OCI-LY7 (cell line): ENCODE measurements around the gene ANTKMT. TPM values are rescaled to one million over a fixed set of nuclear protein-coding genes. Genes with fewer than 3 reads are reported as not detected.

Experiments
- BruUV-seq: library from RNA; stranded (reverse); fragments of 400-500 nt; replicated peaks from 2 replicates; lab custom pipeline; 2021; lab: Mats Ljungman, UMichigan
- CTCF ChIA-PET: fragments of 300-600 bp; sonication (Branson Sonifier 250); formaldehyde crosslinking; loops from one replicate; lab custom pipeline; 2022; ENCODE audit warnings: antibody characterized with exemption; ENCODE audit not compliant: unreplicated experiment; lab: Charles Lee
- POLR2A ChIA-PET: fragments of 300-600 bp; sonication (Branson Sonifier 250); formaldehyde crosslinking; loops from one replicate; lab custom pipeline; 2022; ENCODE audit warnings: antibody characterized with exemption; lab: Charles Lee
- DNase-seq: peaks from one replicate; pipeline ENCODE4 v3.0.0-alpha.2; 2015; ENCODE audit warnings: low spot score
- H2AFZ ChIP-seq: fragments of 200-600 bp; sonication (generic), shearing (Covaris generic); 2 replicates; pipeline ENCODE4 v1.6.1; 2014; ENCODE audit warnings: mild to moderate bottlenecking, antibody characterized with exemption, low read length, moderate library complexity
- H3K27ac ChIP-seq: fragments of 200-600 bp; sonication (generic); 2 replicates; pipeline ENCODE4 v1.5.1; 2014; ENCODE audit warnings: mixed run types, low read depth, mild to moderate bottlenecking, moderate library complexity, low read length, inconsistent platforms; ENCODE audit not compliant: poor library complexity, severe bottlenecking
- H3K36me3 ChIP-seq: fragments of 200-600 bp; sonication (generic); 2 replicates; pipeline ENCODE4 v1.6.1; 2014; ENCODE audit warnings: mild to moderate bottlenecking, antibody characterized with exemption, low read length, moderate library complexity, mixed read lengths; ENCODE audit not compliant: insufficient read depth
- H3K4me1 ChIP-seq: fragments of 200-600 bp; sonication (generic); 2 replicates; pipeline ENCODE4 v1.5.1; 2014; ENCODE audit warnings: mild to moderate bottlenecking, low read length; ENCODE audit not compliant: insufficient read depth, poor library complexity, severe bottlenecking
- H3K4me2 ChIP-seq: fragments of 200-600 bp; sonication (generic); 2 replicates; pipeline ENCODE4 v1.6.1; 2014; ENCODE audit warnings: mild to moderate bottlenecking, low read length
- H3K4me3 ChIP-seq: fragments of 200-600 bp; sonication (generic); 2 replicates; pipeline ENCODE4 v1.5.1; 2014; ENCODE audit warnings: mild to moderate bottlenecking, low read depth, low read length; ENCODE audit not compliant: poor library complexity, severe bottlenecking
- H3K79me2 ChIP-seq: fragments of 200-600 bp; sonication (generic); 2 replicates; pipeline ENCODE4 v1.6.1; 2016; ENCODE audit warnings: low read depth, mild to moderate bottlenecking, low read length, moderate library complexity, mixed read lengths; ENCODE audit not compliant: insufficient read depth
- H3K9me2 ChIP-seq: fragments of 200-600 bp; sonication (generic); 2 replicates; pipeline ENCODE4 v1.6.1; 2016; ENCODE audit warnings: mild to moderate bottlenecking, low read length, mixed read lengths; ENCODE audit not compliant: insufficient read depth
- H3K9me3 ChIP-seq: fragments of 200-600 bp; sonication (generic); 2 replicates; pipeline ENCODE4 v1.6.1; 2014; ENCODE audit warnings: mild to moderate bottlenecking, mixed run types, low read length, mixed read lengths
- H4K20me1 ChIP-seq: fragments of 200-600 bp; sonication (generic); 2 replicates; pipeline ENCODE4 v1.6.1; 2014; ENCODE audit warnings: mild to moderate bottlenecking, antibody characterized with exemption, low read length, moderate library complexity, mixed read lengths; ENCODE audit not compliant: insufficient read depth
- EZH2phosphoT487 ChIP-seq: fragments of 200-600 bp; sonication (generic); IDR thresholded peaks from 2 replicates; pipeline ENCODE4 v1.6.1; 2018; ENCODE audit warnings: low read depth, borderline replicate concordance, mild to moderate bottlenecking, mixed run types, antibody characterized with exemption, low read length, moderate library complexity, mixed read lengths
- intact Hi-C: fragments of 100-400 bp; cut with micrococcal nuclease; formaldehyde crosslinking; loops from one replicate; pipeline ENCODE4 v1.10.0; 2022; ENCODE audit not compliant: unreplicated experiment
- total RNA-seq, 2 experiments: library from RNA; depleted of rRNA in 1 of 2; stranded (reverse); fragments of >200 nt in 1 of 2; shearing (Covaris generic) in 1 of 2; gene quantifications; 2 replicates each; pipeline ENCODE4 v1.2.3, GENCODE V29; 2014 to 2022
- TF ChIP-seq, protein P1 (sequence below): fragments of 200-600 bp; sonication (generic); conservative IDR thresholded peaks from 2 replicates; pipeline ENCODE4 v1.5.1; 2014; ENCODE audit warnings: mild to moderate bottlenecking, antibody characterized with exemption, low read length, moderate library complexity, mixed read lengths

Gene ANTKMT
- total RNA-seq, 2 experiments from 2014 or later = 46.5 to 51.3 TPM

DNA sequence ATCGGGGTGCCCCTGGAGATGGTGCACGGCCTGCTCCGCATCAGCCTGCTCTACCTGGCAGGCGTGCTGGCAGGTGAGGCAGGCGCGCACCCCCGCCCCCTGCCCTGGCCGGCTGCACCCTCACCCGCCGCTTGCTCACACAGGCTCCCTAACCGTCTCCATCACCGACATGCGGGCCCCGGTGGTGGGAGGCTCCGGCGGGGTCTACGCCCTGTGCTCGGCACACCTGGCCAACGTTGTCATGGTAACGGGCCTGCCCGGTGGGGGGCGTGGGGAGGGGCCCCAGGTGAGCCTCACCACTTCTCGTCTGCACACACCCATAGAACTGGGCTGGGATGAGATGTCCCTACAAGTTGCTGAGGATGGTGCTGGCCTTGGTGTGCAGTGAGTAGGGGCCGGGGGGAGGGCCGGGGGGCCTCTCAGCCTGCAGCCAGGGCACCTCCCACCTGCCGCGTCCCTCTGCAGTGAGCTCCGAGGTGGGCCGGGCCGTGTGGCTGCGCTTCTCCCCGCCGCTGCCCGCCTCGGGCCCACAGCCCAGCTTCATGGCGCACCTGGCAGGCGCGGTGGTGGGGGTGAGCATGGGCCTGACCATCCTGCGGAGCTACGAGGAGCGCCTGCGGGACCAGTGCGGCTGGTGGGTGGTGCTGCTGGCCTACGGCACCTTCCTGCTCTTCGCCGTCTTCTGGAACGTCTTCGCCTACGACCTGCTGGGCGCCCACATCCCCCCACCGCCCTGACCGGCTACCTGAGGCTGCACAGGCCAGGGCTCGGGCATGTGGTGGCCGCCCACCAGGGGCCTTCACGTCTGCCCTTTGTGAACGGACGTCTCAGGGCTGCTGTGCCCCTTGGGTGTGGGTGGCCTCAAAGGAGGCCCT lies 43.4 kb upstream of the ANTKMT start:
- Histone ChIP-seq H4K20me1 (peaks cover 5% of the 10 kb centered on the region; the same call in 1 of the 2 replicates), H3K36me3 (peaks cover 32% of the 10 kb centered on the region), H3K9me3 (no peaks in the 10 kb centered on the region), H3K4me3 (no peak overlapping the region), H3K4me1 (peaks cover 24% of the 10 kb centered on the region), H2AFZ (no peak overlapping the region), H3K9me2 (no peaks in the 10 kb centered on the region), H3K4me2 (no peak overlapping the region), H3K79me2 (peaks cover 17% of the 10 kb centered on the region; the same call in 1 of the 2 replicates), H3K27ac (no peak overlapping the region)
- ChIA-PET POLR2A (no interaction called here), CTCF (no interaction called here)
- DNase-seq = no peak
- BruUV-seq = no TSS peak
- intact Hi-C loops = no loop called here
- no peak for TF ChIP-seq EZH2phosphoT487
- TF ChIP-seq, protein P1, sequence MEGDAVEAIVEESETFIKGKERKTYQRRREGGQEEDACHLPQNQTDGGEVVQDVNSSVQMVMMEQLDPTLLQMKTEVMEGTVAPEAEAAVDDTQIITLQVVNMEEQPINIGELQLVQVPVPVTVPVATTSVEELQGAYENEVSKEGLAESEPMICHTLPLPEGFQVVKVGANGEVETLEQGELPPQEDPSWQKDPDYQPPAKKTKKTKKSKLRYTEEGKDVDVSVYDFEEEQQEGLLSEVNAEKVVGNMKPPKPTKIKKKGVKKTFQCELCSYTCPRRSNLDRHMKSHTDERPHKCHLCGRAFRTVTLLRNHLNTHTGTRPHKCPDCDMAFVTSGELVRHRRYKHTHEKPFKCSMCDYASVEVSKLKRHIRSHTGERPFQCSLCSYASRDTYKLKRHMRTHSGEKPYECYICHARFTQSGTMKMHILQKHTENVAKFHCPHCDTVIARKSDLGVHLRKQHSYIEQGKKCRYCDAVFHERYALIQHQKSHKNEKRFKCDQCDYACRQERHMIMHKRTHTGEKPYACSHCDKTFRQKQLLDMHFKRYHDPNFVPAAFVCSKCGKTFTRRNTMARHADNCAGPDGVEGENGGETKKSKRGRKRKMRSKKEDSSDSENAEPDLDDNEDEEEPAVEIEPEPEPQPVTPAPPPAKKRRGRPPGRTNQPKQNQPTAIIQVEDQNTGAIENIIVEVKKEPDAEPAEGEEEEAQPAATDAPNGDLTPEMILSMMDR = no peak

DNA sequence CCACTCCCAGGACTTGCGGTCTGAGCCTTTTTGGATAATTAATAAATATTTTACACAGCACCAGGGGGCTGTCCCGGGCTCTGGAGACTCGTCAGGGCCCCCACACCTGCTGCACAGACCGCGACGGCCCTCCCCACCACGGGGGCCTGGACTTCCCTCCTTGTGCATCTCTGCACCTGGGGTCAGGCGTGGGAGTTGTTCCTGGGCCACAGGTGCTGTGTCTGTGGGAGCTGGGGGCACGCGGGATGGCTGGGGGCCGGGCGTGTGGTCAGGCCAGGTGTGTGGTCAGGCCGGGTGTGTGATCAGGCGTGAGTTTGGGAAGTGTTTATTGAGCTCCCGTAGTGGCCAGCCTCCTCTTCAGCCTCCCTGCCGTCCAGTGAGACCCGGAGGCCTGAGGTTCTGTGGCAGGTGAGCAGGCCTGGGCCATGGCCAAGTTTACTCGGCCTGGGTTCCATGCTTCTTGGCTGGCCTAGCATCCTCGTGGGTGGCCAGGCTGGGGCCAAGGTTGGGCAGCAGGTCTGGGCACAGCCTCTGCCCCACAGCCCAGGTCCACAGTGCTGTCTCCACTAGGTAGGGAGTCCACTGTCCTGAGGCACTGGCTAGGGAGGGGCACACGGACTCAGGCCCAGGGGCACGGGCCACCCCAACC lies 42.6 kb upstream of the ANTKMT start:
- Histone ChIP-seq H3K36me3 (peaks cover 32% of the 10 kb centered on the region), H3K4me3 (no peak overlapping the region), H3K79me2 (peaks cover 20% of the 10 kb centered on the region; the same call in 1 of the 2 replicates), H3K4me1 (peaks cover 31% of the 10 kb centered on the region), H3K4me2 (no peak overlapping the region), H3K9me3 (no peaks in the 10 kb centered on the region), H4K20me1 (peaks cover 5% of the 10 kb centered on the region; the same call in 1 of the 2 replicates), H3K27ac (no peak overlapping the region), H3K9me2 (no peaks in the 10 kb centered on the region), H2AFZ (no peak overlapping the region)
- BruUV-seq = no TSS peak
- no peak for DNase-seq
- TF ChIP-seq EZH2phosphoT487 = no peak
- ChIA-PET CTCF (interaction anchor here (0.6 kb wide), 1 partner anchor 110 kb away, joined by 3 read pairs; no protein-coding TSS in a partner anchor), POLR2A (interaction anchor here (1.2 kb wide), 1 partner anchor 8 kb away, joined by 4 read pairs; no protein-coding TSS in a partner anchor)
- intact Hi-C loops = no loop called here
